B cell (primary cell): ENCODE data around the gene AARS1. TPM values are rescaled to one million over a fixed set of nuclear protein-coding genes. Genes with fewer than 3 reads are reported as not detected.
A peak's percentile ranks its signal among the peaks of the same experiment; 100 is the strongest.

Experiments used
- ATAC-seq: fragments of 200-7000 bp; cut with Tn5 transposase; one replicate; pipeline ENCODE4 v1.10.0; 2021; ENCODE audit warnings: low read depth, mild to moderate bottlenecking, moderate number of reproducible peaks, moderate library complexity
- CTCF ChIA-PET: fragments of 350-600 bp; sonication (Branson Sonifier 250); formaldehyde crosslinking; loops from one replicate; lab custom pipeline; 2021; ENCODE audit warnings: antibody characterized with exemption, inconsistent platforms; lab: Charles Lee
- POLR2A ChIA-PET: fragments of 350-600 bp; sonication (Branson Sonifier 250); formaldehyde crosslinking; loops from one replicate; lab custom pipeline; 2021; ENCODE audit warnings: antibody characterized with exemption; lab: Charles Lee
- DNase-seq: peaks from one replicate; pipeline ENCODE4 v3.0.0; 2013
- H2AFZ ChIP-seq: 2 replicates; pipeline ENCODE4 v1.6.1; 2012; ENCODE audit warnings: mild to moderate bottlenecking, low read depth, low read length; ENCODE audit not compliant: insufficient read depth, poor library complexity, severe bottlenecking
- H3K27ac ChIP-seq, 2 donors: 1 replicate in 1 of 2; 2 replicates in 1 of 2; pipeline ENCODE4 v1.5.1; 2012 to 2013; ENCODE audit warnings: low read length in 2 of 2, mild to moderate bottlenecking in 2 of 2, moderate library complexity in 1 of 2
- H3K27me3 ChIP-seq, 4 experiments: fragments of 200-600 bp in 1 of 4; sonication (generic) in 1 of 4; replicated peaks in 1 of 4; 1 replicate in 2 of 4; 2 replicates in 2 of 4; pipeline versions ENCODE4 v1.6.1 to v1.7.0; 2013 to 2016; ENCODE audit warnings: low read length in 3 of 4, mild to moderate bottlenecking in 2 of 4, mixed read lengths in 1 of 4, moderate library complexity in 1 of 4; ENCODE audit not compliant: insufficient read depth in 4 of 4, control insufficient read depth in 3 of 4; ENCODE audit errors: control extremely low read depth in 1 of 4
- H3K36me3 ChIP-seq, 2 experiments: replicated peaks in 1 of 2; 1 replicate in 1 of 2; 2 replicates in 1 of 2; pipeline versions ENCODE4 v1.6.1 to v1.7.1; 2013; ENCODE audit warnings: low read length in 1 of 2; ENCODE audit not compliant: insufficient read depth in 2 of 2, control insufficient read depth in 1 of 2; ENCODE audit errors: control extremely low read depth in 1 of 2, extremely low read depth in 1 of 2
- H3K4me1 ChIP-seq, 2 donors: fragments of 200-600 bp in 1 of 2; sonication (generic) in 1 of 2; 1 replicate in 1 of 2; 2 replicates in 1 of 2; pipeline versions ENCODE4 v1.5.1 to v1.6.1; 2013 to 2017; ENCODE audit warnings: low read length in 2 of 2; ENCODE audit not compliant: control insufficient read depth in 2 of 2, insufficient read depth in 2 of 2
- H3K4me2 ChIP-seq: replicated peaks from 2 replicates; pipeline ENCODE3; 2012; ENCODE audit warnings: mild to moderate bottlenecking, low read depth, low read length; ENCODE audit not compliant: poor library complexity, severe bottlenecking
- H3K4me3 ChIP-seq, 5 experiments: fragments of 200-600 bp in 1 of 5; sonication (generic) in 1 of 5; 1 replicate in 3 of 5; 2 replicates in 2 of 5; pipeline versions ENCODE4 v1.5.1 to v1.7.0; 2011 to 2016; ENCODE audit warnings: low read length in 4 of 5, mild to moderate bottlenecking in 4 of 5, low read depth in 2 of 5, control low read depth in 1 of 5, moderate library complexity in 1 of 5; ENCODE audit not compliant: insufficient read depth in 1 of 5; ENCODE audit errors: control extremely low read depth in 1 of 5, extremely low read depth in 1 of 5
- H3K79me2 ChIP-seq: fragments of 200-600 bp; sonication (generic); one replicate; pipeline ENCODE4 v1.6.0; 2016; ENCODE audit warnings: low read length; ENCODE audit not compliant: control insufficient read depth, insufficient read depth
- H3K9ac ChIP-seq: fragments of 200-600 bp; sonication (generic); 2 replicates; pipeline ENCODE4 v1.6.1; 2017; ENCODE audit warnings: mild to moderate bottlenecking, low read length, moderate library complexity
- H3K9me3 ChIP-seq, 3 donors: one replicate each; pipeline versions ENCODE4 v1.6.1 to v1.7.1; 2013; ENCODE audit warnings: low read length in 2 of 3; ENCODE audit not compliant: control insufficient read depth in 2 of 3, insufficient read depth in 1 of 3; ENCODE audit errors: control extremely low read depth in 1 of 3
- H4K20me1 ChIP-seq: 2 replicates; pipeline ENCODE4 v1.6.0; 2012; ENCODE audit warnings: mild to moderate bottlenecking, low read length; ENCODE audit not compliant: insufficient read depth, control insufficient read depth, poor library complexity, severe bottlenecking
- H3K27ac Mint-ChIP-seq: one replicate; pipeline ENCODE4 v1.8.0; 2021; ENCODE audit warnings: mixed read lengths
- H3K27me3 Mint-ChIP-seq: one replicate; pipeline ENCODE4 v1.8.0; 2021; ENCODE audit warnings: mixed read lengths
- H3K4me1 Mint-ChIP-seq: one replicate; pipeline ENCODE4 v1.8.0; 2021; ENCODE audit warnings: mixed read lengths
- H3K4me3 Mint-ChIP-seq: one replicate; pipeline ENCODE4 v1.8.0; 2021; ENCODE audit warnings: mixed read lengths
- H3K9me3 Mint-ChIP-seq: one replicate; pipeline ENCODE4 v1.8.0; 2022; ENCODE audit warnings: mixed read lengths; ENCODE audit not compliant: insufficient read depth
- CTCF ChIP-seq: fragments of 200-600 bp; IDR thresholded peaks from one replicate; pipeline ENCODE4 v1.8.0; 2022; ENCODE audit warnings: antibody characterized with exemption, mild to moderate bottlenecking
- EZH2 ChIP-seq: IDR thresholded peaks from 2 replicates; pipeline ENCODE4 v1.6.1; 2012; ENCODE audit warnings: borderline replicate concordance, low read depth, mild to moderate bottlenecking, moderate library complexity, low read length; ENCODE audit not compliant: insufficient read depth, poor library complexity, severe bottlenecking
- WGBS: methylation state at CpG from one replicate; pipeline ENCODE4 v1.1.5; 2013; ENCODE audit warnings: missing lambda C conversion rate; ENCODE audit not compliant: insufficient coverage; 5-methylcytosine and 5-hydroxymethylcytosine counted together
- intact Hi-C: fragments of 100-400 bp; cut with micrococcal nuclease; formaldehyde crosslinking; loops from one replicate; pipeline ENCODE4 v1.10.0; 2022
- polyA plus RNA-seq: library from polyadenylated mRNA; depleted of rRNA; stranded (reverse); fragments of >200 nt; gene quantifications from 2 replicates; pipeline ENCODE4 v1.2.3, GENCODE V29; 2012
- total RNA-seq, 2 donors: library from RNA; stranded (reverse); fragments of 120-200 nt in 1 of 2; gene quantifications; 1 replicate in 1 of 2; 2 replicates in 1 of 2; pipeline versions ENCODE4 v1.2.3 to v1.2.4, GENCODE V29; 2013 to 2022

The AARS1 gene
- total and polyA plus RNA-seq, 2 donors (not counting 1 experiment from before 2014, with no cell fraction given), result 27.7 to 57.8 TPM

GRCh38 chr16:70302745-70303144, 13.4 kb upstream of the AARS1 start:
- no peak overlapping the region for H3K9ac ChIP-seq
- no peak overlapping the region for H3K27ac Mint-ChIP-seq
- H3K27me3 ChIP-seq, result no peaks in the 10 kb centered on the region
- TF ChIP-seq CTCF (no peak), EZH2 (no peak)
- peaks cover 5% of the 10 kb centered on the region for H3K9me3 Mint-ChIP-seq
- H3K4me3 Mint-ChIP-seq, result no peak overlapping the region
- no peak overlapping the region for H2AFZ ChIP-seq
- peaks cover 50% of the 10 kb centered on the region for H3K4me1 Mint-ChIP-seq
- peaks cover 80% of the 10 kb centered on the region for H3K79me2 ChIP-seq
- CTCF ChIA-PET, result no interaction called here
- no peaks in the 10 kb centered on the region for H4K20me1 ChIP-seq
- DNase-seq (no peak), ATAC-seq (no peak)
- POLR2A ChIA-PET, result no interaction called here
- peaks cover 0 to 4% (median 3%) of the 10 kb centered on the region in 3 donors for H3K9me3 ChIP-seq
- H3K4me3 ChIP-seq, result no peak overlapping the region
- no peak overlapping the region for H3K4me2 ChIP-seq
- H3K36me3 ChIP-seq, result peaks cover 0 to 3% of the 10 kb centered on the region in 2 experiments
- H3K27ac ChIP-seq, result peak overlapping the region in 1 of 2 donors; percentile 21
- no CpG with 5 or more reads among the region's 1 CpG for WGBS
- intact Hi-C loops, result no loop called here
- peaks cover 18 to 28% of the 10 kb centered on the region in 2 donors for H3K4me1 ChIP-seq
- no peaks in the 10 kb centered on the region for H3K27me3 Mint-ChIP-seq

- TF ChIP-seq CTCF (no peak), EZH2 (no peak)
- Histone ChIP-seq H3K36me3 (peaks cover 0 to 3% of the 10 kb centered on the region in 2 experiments), H4K20me1 (no peaks in the 10 kb centered on the region), H3K4me1 (peaks cover 18 to 28% of the 10 kb centered on the region in 2 donors), H3K27ac (peak overlapping the region in 1 of 2 donors; percentile 3), H3K79me2 (peaks cover 65% of the 10 kb centered on the region), H2AFZ (no peak overlapping the region), H3K27me3 (no peaks in the 10 kb centered on the region), H3K4me3 (no peak overlapping the region), H3K9me3 (peaks cover 0 to 4% (median 3%) of the 10 kb centered on the region in 3 donors), H3K9ac (no peak overlapping the region), H3K4me2 (no peak overlapping the region)
- Mint-ChIP-seq H3K9me3 (peaks cover 5% of the 10 kb centered on the region), H3K4me1 (peaks cover 44% of the 10 kb centered on the region), H3K27ac (peak overlapping the region; percentile 70), H3K4me3 (peak overlapping the region; percentile 58), H3K27me3 (no peaks in the 10 kb centered on the region)
- DNase-seq (no peak), ATAC-seq (no peak)
- POLR2A ChIA-PET, result no interaction called here
- WGBS, result no CpG with 5 or more reads among the region's 1 CpG
- CTCF ChIA-PET, result no interaction called here
- intact Hi-C loops, result no loop called here
Observed at GRCh38 chr16:70301121-70301520, 11.8 kb upstream of the AARS1 start.
